Cardiac fibroblast (primary cell): ENCODE data around the gene C1S.

Source experiments
- DNase-seq, 2 donors: peaks; one replicate each; pipeline versions ENCODE4 v3.0.0 to v3.0.0-alpha.2; 2010; ENCODE audit warnings: low read depth in 2 of 2
- H3K4me3 ChIP-seq, 2 donors: replicated peaks in 1 of 2; 1 replicate in 1 of 2; 2 replicates in 1 of 2; pipeline ENCODE4 v1.5.1; 2011; ENCODE audit warnings: low read depth in 2 of 2, low read length in 2 of 2, mild to moderate bottlenecking in 2 of 2, moderate library complexity in 1 of 2
- TF ChIP-seq, protein P1 (sequence below): IDR thresholded peaks from one replicate; pipeline ENCODE4 v1.5.1; 2011; ENCODE audit warnings: low read depth, mild to moderate bottlenecking, low read length, inconsistent platforms

The C1S gene

DNA sequence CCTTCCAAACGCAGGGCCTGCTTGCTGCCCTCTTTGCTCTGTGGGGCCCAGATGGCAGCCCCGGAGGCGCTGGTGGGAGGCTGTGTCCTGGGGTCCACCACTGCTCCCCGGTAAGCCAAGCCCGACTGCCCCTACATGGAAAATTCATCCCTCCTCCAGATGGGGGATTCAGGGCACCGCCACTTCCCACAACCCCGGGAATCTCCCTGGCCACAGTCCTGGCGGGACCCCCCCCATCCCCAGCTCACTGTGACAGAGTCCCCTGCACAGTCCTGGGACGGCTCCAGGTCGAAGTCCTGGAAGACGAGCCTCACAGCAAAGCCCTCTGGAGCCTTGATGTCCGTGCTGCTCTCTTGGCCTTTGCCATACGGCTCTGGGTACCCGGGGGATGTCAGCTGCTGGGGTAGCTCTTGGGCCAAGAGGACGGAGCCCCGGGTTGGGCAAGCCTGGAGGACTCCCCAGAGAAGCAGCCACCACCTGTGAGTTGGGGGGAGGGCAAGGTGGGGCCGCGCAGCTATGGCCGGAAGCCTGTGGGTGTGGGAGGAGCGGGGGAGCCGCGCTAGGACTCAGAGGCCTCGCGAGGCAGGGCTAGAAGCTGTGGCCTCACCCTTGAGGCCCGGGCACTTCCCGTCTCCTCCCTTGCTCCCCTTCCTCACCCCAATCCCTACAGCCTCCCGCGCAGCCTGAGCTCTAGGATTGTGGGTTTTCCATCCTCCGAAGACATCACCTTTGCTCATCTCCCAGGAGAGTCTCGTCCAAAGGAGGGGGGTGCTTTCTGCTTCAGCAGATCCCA lies 47.7 kb downstream of the C1S start:
- H3K4me3 ChIP-seq: peak overlapping the region; percentile 66 to 78
- TF ChIP-seq, protein P1, sequence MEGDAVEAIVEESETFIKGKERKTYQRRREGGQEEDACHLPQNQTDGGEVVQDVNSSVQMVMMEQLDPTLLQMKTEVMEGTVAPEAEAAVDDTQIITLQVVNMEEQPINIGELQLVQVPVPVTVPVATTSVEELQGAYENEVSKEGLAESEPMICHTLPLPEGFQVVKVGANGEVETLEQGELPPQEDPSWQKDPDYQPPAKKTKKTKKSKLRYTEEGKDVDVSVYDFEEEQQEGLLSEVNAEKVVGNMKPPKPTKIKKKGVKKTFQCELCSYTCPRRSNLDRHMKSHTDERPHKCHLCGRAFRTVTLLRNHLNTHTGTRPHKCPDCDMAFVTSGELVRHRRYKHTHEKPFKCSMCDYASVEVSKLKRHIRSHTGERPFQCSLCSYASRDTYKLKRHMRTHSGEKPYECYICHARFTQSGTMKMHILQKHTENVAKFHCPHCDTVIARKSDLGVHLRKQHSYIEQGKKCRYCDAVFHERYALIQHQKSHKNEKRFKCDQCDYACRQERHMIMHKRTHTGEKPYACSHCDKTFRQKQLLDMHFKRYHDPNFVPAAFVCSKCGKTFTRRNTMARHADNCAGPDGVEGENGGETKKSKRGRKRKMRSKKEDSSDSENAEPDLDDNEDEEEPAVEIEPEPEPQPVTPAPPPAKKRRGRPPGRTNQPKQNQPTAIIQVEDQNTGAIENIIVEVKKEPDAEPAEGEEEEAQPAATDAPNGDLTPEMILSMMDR: no peak
- DNase-seq: peak; percentile 82 to 83

GRCh38 chr12:7108796-7109571 lies 48.5 kb downstream of the C1S start, which contains the start of gene C1RL:
Gene C1RL (minus strand): TSS chr12:7109214. CDS start chr12:7109180, 34 bp downstream.
- H3K4me3 ChIP-seq: peak within 1 kb of the TSS; percentile 66 to 78
- TF ChIP-seq, protein P1: peak; percentile 100
- DNase-seq: peak; percentile 92 to 96

- H3K4me3 ChIP-seq: peak overlapping the region; percentile 66 to 78
- TF ChIP-seq, protein P1: no peak
- no peak for DNase-seq
Observed at GRCh38 chr12:7109572-7109920, 49.0 kb downstream of the C1S start.

DNA sequence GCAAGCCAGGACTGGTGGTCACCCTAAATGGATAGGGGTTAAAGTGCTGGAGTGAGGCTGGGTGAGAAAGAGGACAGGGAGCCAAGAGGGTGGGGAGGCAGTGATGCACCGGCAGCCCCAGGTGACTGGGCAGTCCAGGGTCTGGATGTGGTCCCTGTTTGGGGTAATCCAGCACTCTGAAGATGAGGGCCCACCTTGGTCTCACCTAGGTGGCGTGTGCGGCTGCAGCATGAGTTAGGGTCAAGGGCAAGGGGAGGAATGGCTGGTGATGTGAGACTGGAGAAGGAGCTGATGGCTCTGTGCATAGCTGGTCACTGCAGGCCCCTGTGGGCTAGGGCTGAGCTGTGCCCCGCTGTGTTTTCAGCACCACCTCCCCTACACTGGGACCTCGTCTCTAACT lies 50.1 kb downstream of the C1S start:
- TF ChIP-seq, protein P1: no peak
- DNase-seq: no peak
- H3K4me3 ChIP-seq: no peak overlapping the region

DNA sequence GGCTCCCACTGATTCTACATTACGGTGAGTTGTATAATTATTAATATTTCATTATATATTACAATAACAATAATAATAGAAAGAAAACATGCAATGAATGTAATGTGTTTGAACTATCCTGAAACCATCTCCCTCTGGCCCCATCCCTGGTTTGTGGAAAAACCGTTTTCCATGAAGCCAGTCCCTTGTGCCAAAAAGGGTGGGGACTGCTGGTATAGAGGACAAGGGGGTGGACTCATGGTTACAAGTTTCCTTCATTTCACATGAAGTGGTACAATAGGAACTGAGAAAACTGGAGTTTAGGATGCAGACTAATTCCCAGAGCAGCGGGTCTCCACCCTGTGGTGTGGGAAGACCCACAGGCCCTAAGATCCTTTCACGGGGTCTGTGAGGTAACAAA lies 51.5 kb downstream of the C1S start:
- DNase-seq: peak in 1 of 2 donors; percentile 62
- no peak overlapping the region for H3K4me3 ChIP-seq
- TF ChIP-seq, protein P1: no peak

GRCh38 chr12:7113389-7113871 lies 52.9 kb downstream of the C1S start:
- TF ChIP-seq, protein P1: peak; percentile 84
- peak; percentile 62 to 72 for DNase-seq
- H3K4me3 ChIP-seq: no peak overlapping the region
